Prostate gland (tissue), 2 donors: ENCODE data around the gene SMYD5.

ENCODE experiments used
- POLR2A ChIP-seq: fragments of 450-650 bp; IDR thresholded peaks from one replicate; pipeline ENCODE4 v1.6.1; 2016; ENCODE audit warnings: antibody characterized with exemption, mild to moderate bottlenecking
- POLR2AphosphoS5 ChIP-seq: sonication (generic); formaldehyde crosslinking; IDR thresholded peaks from one replicate; pipeline ENCODE4 v1.6.1; 2017; ENCODE audit warnings: antibody characterized with exemption
- TF ChIP-seq, protein P1 (sequence below), 4 experiments: fragments of 200-600 bp in 2 of 4; fragments of 450-650 bp in 2 of 4; sonication (generic) in 2 of 4; IDR thresholded peaks; 1 replicate in 3 of 4; 2 replicates in 1 of 4; pipeline ENCODE4 v1.5.1; 2016 to 2019; ENCODE audit warnings: antibody characterized with exemption in 4 of 4, mild to moderate bottlenecking in 2 of 4, moderate library complexity in 2 of 4

DNA sequence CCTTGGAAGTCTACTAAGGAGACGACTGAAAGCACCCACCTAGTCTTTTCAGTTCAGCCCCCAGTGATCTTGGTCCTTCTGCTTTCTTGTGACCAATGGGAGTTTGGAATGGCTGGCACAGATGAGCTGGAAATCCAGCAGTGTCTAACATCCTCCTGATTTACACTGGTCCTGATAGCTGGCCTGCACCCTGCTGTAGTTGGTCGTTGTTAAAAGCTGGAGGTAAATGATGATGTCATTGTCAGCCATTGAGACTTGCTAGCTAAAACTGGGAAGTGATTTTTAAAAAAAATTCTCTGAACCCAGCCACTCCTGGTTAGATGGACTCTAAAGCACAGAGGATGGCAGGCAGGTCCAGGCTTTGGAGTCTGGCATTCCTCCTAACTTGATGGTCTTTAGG is 39.4 kb downstream of the SMYD5 start:
- TF ChIP-seq, protein P1, sequence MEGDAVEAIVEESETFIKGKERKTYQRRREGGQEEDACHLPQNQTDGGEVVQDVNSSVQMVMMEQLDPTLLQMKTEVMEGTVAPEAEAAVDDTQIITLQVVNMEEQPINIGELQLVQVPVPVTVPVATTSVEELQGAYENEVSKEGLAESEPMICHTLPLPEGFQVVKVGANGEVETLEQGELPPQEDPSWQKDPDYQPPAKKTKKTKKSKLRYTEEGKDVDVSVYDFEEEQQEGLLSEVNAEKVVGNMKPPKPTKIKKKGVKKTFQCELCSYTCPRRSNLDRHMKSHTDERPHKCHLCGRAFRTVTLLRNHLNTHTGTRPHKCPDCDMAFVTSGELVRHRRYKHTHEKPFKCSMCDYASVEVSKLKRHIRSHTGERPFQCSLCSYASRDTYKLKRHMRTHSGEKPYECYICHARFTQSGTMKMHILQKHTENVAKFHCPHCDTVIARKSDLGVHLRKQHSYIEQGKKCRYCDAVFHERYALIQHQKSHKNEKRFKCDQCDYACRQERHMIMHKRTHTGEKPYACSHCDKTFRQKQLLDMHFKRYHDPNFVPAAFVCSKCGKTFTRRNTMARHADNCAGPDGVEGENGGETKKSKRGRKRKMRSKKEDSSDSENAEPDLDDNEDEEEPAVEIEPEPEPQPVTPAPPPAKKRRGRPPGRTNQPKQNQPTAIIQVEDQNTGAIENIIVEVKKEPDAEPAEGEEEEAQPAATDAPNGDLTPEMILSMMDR (IDR thresholded peaks at IDR 0.05): no peak
- TF ChIP-seq POLR2A: no peak
- no peak for TF ChIP-seq POLR2AphosphoS5
